Amygdala (tissue), 56 donors: ENCODE results near the gene CELA1.

Experiments
- DNase-seq, 56 donors: peaks; one replicate each; lab custom pipeline; 2025; lab: John Stamatoyannopoulos, UW

The CELA1 gene

GRCh38 chr12:51377099-51377984 is 30.9 kb upstream of the CELA1 start:
- peak in 6 of 56 donors; percentile 4 to 27 (median 16) for DNase-seq

GRCh38 chr12:51374856-51375255 is 28.4 kb upstream of the CELA1 start:
- DNase-seq: no peak

- DNase-seq: no peak
These were observed 27.9 kb upstream of the CELA1 start for GRCh38 chr12:51374361-51374760.

GRCh38 chr12:51373187-51373586 is 26.7 kb upstream of the CELA1 start:
- no peak for DNase-seq

GRCh38 chr12:51372021-51372420 is 25.5 kb upstream of the CELA1 start:
- DNase-seq: no peak

GRCh38 chr12:51371295-51371953 is 24.9 kb upstream of the CELA1 start:
- DNase-seq: peak in 13 of 56 donors; percentile 15 to 46 (median 21)

- no peak for DNase-seq
These were observed 24.2 kb upstream of the CELA1 start for GRCh38 chr12:51370667-51371066.

- no peak for DNase-seq
These were observed 23.1 kb upstream of the CELA1 start for GRCh38 chr12:51369581-51369980.

- peak in 6 of 56 donors; percentile 5 to 34 (median 20) for DNase-seq
These were observed 22.4 kb upstream of the CELA1 start for GRCh38 chr12:51368640-51369517.

- no peak for DNase-seq
These were observed 18.8 kb upstream of the CELA1 start for GRCh38 chr12:51365276-51365675.

- DNase-seq: no peak
These were observed 17.5 kb upstream of the CELA1 start for GRCh38 chr12:51364001-51364400.

- DNase-seq: no peak
These were observed 16.4 kb upstream of the CELA1 start for GRCh38 chr12:51362747-51363342.

GRCh38 chr12:51362307-51362706 is 15.8 kb upstream of the CELA1 start:
- peak in 52 of 56 donors; percentile 13 to 95 (median 76) for DNase-seq

GRCh38 chr12:51361161-51362016 is 14.9 kb upstream of the CELA1 start:
- peak in 2 of 56 donors; percentile 15 to 24 for DNase-seq

- no peak for DNase-seq
These were observed 13.8 kb upstream of the CELA1 start for GRCh38 chr12:51360315-51360714.

- no peak for DNase-seq
These were observed 13.4 kb upstream of the CELA1 start for GRCh38 chr12:51359851-51360250.

GRCh38 chr12:51358496-51358895 is 12.0 kb upstream of the CELA1 start:
- DNase-seq: no peak

GRCh38 chr12:51357374-51358047 is 11.0 kb upstream of the CELA1 start:
- no peak for DNase-seq
